C4-2B (cell line): ENCODE measurements around the gene PINLYP.
"Not testable (repeated sequence)": the region's sequence is repeated elsewhere in the genome, so short reads cannot be mapped to it uniquely, and the experiment has no call there.

Experiments
- H3K27ac ChIP-seq: fragments of 450-650 bp; 2 replicates; pipeline ENCODE4 v1.5.1; 2017
- ZFX ChIP-seq: fragments of 450-650 bp; IDR thresholded peaks from 2 replicates; pipeline ENCODE4 v1.6.1; 2017
- TF ChIP-seq, protein P1 (sequence below): fragments of 450-650 bp; conservative IDR thresholded peaks from 2 replicates; pipeline ENCODE4 v1.5.1; 2017; ENCODE audit warnings: mild to moderate bottlenecking

The PINLYP gene

DNA sequence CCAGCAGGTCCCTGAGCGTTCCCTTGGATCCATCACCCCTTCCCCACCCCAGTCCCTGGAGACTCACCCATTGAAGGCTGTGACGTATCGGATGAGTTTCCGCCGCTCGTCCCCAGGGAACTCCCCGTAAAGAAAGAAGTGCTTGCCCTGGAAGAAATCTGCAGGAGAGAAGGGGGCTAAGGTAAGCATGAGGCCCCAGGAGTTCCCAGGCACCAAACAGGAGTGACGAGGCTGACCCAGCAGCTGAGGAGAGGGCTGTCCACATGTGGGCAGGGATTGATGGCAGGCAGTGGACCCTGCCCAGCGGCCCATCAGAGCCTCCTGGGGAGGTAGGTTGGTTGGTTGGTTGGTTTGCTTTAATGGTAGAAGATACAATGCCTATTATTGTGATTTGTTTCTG is 31.5 kb upstream of the PINLYP start:
- no peak for TF ChIP-seq ZFX
- TF ChIP-seq, protein P1, sequence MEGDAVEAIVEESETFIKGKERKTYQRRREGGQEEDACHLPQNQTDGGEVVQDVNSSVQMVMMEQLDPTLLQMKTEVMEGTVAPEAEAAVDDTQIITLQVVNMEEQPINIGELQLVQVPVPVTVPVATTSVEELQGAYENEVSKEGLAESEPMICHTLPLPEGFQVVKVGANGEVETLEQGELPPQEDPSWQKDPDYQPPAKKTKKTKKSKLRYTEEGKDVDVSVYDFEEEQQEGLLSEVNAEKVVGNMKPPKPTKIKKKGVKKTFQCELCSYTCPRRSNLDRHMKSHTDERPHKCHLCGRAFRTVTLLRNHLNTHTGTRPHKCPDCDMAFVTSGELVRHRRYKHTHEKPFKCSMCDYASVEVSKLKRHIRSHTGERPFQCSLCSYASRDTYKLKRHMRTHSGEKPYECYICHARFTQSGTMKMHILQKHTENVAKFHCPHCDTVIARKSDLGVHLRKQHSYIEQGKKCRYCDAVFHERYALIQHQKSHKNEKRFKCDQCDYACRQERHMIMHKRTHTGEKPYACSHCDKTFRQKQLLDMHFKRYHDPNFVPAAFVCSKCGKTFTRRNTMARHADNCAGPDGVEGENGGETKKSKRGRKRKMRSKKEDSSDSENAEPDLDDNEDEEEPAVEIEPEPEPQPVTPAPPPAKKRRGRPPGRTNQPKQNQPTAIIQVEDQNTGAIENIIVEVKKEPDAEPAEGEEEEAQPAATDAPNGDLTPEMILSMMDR: no peak
- no peak overlapping the region for H3K27ac ChIP-seq

DNA sequence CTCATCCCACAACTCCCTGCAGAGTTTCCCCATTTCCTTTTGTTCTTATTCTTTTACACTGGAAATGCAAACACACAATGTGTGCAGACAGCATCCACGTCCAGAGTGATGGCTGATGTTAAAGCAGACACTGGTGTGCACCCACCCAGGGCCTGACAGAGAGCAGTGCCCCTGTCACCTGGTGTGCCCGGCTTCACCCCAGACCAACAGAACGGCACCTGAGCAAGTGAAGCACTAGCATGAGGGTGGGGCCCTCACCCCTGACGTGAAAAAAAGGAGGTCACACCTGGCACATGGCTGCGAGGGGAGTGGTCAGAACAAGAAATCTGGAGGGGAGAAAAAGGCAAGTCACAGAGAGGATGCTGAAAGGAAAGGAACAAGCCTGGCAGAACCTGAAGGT is 30.3 kb upstream of the PINLYP start:
- no peak for TF ChIP-seq ZFX
- TF ChIP-seq, protein P1: no peak
- H3K27ac ChIP-seq: no peak overlapping the region

DNA sequence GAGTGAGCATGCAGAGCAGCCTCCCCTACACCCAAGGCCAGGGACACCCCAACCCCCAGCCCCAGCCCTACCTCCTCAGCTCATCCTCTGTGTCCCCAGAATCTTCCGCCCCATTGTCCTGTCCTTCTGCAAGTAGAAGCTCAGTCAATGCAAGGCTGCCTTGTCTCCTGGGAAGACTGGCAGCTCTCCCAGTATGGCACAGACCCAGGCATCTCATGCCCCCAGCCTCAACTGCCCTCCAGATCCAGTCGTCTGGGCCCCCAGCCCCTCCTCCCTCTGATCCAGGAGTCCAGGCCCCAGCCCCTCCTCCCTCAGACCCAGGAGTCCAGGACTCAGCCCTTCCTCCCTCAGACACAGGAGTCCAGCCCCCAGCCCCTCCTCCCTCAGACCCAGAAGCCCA is 29.6 kb upstream of the PINLYP start:
- no peak for TF ChIP-seq ZFX
- TF ChIP-seq, protein P1: no peak
- H3K27ac ChIP-seq: no peak overlapping the region

DNA sequence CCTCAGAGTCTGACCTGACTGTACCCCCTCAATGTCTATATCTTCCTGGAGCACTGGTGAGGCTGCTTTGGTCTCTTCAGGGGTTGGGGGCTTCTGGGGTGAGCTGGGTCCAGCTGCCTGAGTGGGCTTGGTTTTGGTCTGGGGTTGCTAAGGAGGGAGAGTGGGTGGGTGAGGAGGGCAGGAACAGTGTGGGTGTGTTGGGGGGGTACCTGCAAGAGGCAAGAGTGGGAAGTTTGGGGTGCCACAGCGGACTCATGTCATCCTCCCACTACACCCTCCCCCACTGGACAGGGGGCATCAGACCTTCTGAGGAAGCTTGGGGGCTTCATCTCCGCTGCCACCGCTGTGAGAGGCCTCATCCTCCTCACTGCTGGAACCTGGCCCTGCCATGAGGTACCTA is 29.0 kb upstream of the PINLYP start:
- no peak overlapping the region for H3K27ac ChIP-seq
- TF ChIP-seq, protein P1: no peak
- no peak for TF ChIP-seq ZFX

DNA sequence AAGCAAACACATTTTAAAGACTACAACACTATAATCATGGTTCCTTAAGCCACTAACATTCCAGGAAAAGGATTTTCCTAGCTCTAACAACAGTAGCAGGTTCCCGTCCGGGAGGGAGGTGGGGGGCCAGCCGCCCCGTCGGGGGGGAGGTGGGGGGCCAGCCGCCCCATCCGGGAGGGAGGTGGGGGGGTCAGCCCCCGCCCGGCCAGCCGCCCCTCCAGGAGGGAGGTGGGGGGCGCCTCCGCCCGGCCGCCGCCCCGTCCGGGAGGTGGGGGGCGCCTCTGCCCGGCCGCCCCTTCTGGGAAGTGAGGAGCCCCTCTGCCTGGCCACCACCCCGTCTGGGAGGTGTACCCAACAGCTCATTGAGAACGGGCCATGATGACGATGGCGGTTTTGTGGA is 27.7 kb upstream of the PINLYP start:
- not testable (repeated sequence) for H3K27ac ChIP-seq

DNA sequence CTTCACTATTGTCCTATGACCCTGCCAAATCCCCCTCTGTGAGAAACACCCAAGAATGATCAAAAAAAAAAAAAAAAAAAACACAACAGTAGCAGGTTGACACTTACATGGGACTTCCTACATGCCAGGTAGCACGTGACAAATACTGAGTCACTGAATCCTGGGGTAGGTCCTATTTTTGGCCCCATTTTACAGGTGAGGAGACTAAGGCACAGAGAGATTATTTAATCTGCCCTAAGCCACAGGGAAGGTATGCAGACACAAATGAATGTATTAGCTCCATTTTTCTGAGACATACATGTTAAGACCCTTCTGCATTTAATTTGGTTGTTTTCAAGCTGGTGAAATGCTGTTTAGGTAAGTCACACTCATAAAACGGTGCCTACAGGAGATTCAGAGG is 26.9 kb upstream of the PINLYP start:
- no peak for TF ChIP-seq ZFX
- TF ChIP-seq, protein P1: no peak
- no peak overlapping the region for H3K27ac ChIP-seq

DNA sequence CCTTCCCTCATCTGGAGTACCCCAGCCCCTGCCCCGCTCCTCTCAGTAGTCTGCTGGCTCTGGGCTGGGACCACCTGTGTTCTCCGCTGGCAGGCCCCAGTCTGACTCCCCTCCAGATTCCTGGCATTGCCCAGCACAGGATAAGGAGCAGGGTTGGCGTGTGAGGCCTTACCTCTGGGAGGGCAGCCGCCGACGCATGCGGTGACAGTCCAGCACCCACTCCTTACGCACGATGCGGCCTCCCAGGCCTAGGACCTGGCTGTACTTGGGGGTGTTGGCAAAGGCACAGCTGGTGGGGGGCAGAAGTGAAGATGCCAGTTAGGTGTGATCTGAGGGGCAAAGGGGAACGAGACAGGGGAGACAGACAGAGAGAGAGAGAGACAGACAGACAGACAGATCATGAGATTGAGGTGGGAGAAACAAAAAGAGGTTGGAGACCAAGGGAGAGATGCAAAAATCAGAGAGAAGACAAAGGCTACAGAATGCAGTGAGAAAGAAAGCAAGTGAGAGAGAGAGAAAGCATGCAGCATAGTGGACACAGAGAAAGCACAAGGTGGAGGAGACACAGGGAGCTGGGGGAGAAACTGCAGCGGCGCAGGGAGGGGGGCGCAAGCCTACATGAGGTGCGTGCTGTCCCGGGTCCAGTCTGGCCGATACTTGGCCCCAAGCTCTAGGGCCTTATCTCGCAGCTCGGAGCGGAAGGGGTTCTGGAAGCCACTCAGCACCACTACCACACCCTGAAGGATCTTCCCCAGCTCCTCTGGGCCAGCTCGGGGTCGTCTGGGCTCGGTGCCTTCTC is 24.0 kb upstream of the PINLYP start:
- H3K27ac ChIP-seq: no peak overlapping the region
- TF ChIP-seq, protein P1: no peak
- TF ChIP-seq ZFX: no peak

DNA sequence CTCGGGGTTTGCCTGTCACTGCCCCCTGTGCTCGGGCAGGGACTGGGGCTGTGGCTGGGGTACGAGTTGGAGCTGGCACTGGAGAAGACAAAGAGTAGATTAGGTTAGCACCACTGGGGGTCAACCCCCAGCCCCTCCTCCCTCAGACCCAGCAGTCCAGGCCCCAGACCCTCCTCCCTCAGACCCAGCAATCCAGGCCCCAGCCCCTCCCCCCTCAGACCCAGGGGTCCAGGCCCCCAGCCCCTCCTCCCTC is 23.5 kb upstream of the PINLYP start:
- H3K27ac ChIP-seq: no peak overlapping the region

More for the DNA sequence above, 23.5 kb upstream of the PINLYP start:
- no peak for TF ChIP-seq ZFX
- TF ChIP-seq, protein P1: no peak
